Left ventricle myocardium superior (tissue), 1 donor: ENCODE measurements around the gene CST3. TPM values are rescaled to one million over a fixed set of nuclear protein-coding genes. Genes with fewer than 3 reads are reported as not detected.
A peak's percentile ranks its signal among the peaks of the same experiment; 100 is the strongest.
"Not testable (repeated sequence)": the region's sequence is repeated elsewhere in the genome, so short reads cannot be mapped to it uniquely, and the experiment has no call there.

Source experiments
- ATAC-seq: fragments of 200-7000 bp; cut with Tn5 transposase; one replicate; pipeline ENCODE4 v1.9.1; 2020; ENCODE audit warnings: mild to moderate bottlenecking, moderate library complexity
- DNase-seq: peaks from one replicate; pipeline ENCODE4 v3.0.0-alpha.2; 2020
- intact Hi-C: fragments of 100-400 bp; cut with micrococcal nuclease; formaldehyde crosslinking; loops from one replicate; pipeline ENCODE4 v1.11.0; 2022
- total RNA-seq: library from RNA; stranded (reverse); fragmentation: NEBNext Ultra II Directional; extraction: Animal tissue kit (Norgen Biotek cat#: 25700); gene quantifications from one replicate; pipeline ENCODE4 v1.2.1, GENCODE V29; 2021
- donor health status: DM: no; HTN: yes; CAD: no; lungs with severe emphysema.

Gene CST3
- total RNA-seq, 1 donor from 2014 or later: 887 TPM

GRCh38 chr20:23631981-23632710 is 5.6 kb downstream of the CST3 start:
- DNase-seq: peak; percentile 53
- intact Hi-C loops: no loop called here
- ATAC-seq: no peak

GRCh38 chr20:23631226-23631822 is 6.4 kb downstream of the CST3 start:
- intact Hi-C loops: no loop called here
- DNase-seq (no peak), ATAC-seq (no peak)

DNA sequence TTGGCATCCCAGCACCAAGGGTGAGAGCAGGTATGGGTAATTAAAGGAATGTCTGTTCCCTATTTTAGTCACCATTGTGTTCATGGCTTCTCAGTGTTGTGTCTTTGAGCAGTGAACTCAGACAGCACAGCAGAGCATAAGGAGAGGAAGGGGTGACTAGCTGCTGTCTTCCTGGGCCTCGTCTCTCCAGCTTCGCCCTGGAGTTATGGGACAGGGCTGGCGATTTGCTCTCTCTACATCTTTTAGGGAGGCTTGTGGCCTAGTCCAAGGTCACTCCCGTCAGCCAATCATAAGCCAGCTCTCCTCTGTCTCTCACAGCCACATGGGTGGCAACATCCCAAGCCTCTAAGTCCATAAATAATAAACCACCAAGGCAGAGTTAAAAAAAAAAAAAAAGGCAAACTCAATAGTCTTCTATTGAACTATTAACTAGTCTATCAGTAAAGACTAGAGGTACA is 7.3 kb downstream of the CST3 start:
- DNase-seq (no peak), ATAC-seq (no peak)
- intact Hi-C loops: no loop called here

DNA sequence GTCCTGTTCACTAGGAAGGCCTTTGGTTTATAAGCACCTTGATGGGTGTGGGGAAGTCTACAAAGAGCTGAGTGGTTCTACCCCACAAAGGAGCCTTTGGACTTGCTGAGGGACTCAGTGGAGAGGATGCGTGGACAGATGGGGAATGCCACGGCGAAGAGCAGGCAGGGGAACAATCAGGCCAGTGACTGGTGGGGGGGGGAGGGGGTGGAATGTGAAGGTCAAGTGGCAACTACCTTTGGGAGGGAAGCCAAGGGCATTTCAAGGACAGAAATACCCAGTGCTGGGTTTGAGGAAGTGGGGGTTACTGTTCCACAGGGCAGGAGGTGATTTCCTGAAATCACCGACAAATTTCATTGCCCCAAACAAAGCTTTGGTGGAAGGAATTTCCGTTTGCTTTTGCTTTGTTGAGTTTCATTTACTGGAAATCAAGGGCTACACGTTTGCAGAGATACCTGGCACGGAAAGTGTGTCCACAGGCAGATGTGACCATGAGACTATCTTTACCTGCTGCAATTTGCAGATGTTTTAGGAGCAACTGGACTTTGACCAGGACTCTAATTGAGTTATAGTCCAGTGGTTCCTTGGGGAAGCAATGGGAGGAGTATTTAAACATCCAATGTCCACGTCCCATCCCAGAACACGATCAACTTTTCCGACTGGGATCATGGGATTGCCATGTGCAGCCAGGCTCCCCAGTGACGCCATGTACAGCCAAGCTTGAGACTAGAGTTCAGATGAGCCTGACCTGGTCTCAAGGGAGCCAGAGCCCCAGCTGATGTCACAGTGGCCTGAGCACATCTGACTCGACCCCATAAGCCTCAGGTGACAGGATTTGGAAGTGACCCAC is 8.0 kb downstream of the CST3 start:
- DNase-seq (no peak), ATAC-seq (no peak)
- intact Hi-C loops: no loop called here

GRCh38 chr20:23629017-23629541 is 8.7 kb downstream of the CST3 start:
- ATAC-seq: peak; percentile 42
- no peak for DNase-seq
- intact Hi-C loops: no loop called here

DNA sequence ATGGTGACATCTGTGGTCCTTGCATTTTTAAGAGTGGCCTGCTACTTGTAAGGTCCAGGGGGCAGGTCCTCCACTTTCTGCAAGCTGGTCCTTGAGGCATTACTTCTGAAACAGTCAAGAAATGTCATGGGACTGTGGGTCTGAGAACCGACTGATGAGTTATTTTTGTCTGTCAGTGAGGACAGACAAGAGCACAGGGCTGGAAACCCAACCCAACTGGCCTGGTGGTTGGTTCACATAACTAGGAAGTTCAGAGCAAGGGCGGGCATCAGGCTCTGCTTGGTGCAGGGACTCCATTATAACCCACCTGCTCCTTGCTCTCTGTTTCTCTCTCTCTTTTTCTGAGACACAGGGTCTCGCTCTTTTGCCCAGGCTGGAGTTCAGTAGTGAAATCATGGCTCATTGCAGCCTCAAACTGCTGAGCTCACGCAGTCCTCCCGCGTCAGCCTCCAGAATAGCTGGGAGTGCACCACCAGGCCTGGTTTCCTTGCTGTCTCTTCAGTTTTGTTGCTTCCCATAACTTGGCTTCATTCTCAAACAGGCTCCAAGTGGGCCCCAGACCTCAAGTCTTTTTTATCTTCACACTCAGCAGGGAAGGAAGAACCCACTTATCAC is 9.2 kb downstream of the CST3 start:
- ATAC-seq: no peak
- intact Hi-C loops: no loop called here
- DNase-seq: no peak

- DNase-seq: no peak
- intact Hi-C loops: no loop called here
- no peak for ATAC-seq
Observed at GRCh38 chr20:23627501-23627900, 10.3 kb downstream of the CST3 start.

DNA sequence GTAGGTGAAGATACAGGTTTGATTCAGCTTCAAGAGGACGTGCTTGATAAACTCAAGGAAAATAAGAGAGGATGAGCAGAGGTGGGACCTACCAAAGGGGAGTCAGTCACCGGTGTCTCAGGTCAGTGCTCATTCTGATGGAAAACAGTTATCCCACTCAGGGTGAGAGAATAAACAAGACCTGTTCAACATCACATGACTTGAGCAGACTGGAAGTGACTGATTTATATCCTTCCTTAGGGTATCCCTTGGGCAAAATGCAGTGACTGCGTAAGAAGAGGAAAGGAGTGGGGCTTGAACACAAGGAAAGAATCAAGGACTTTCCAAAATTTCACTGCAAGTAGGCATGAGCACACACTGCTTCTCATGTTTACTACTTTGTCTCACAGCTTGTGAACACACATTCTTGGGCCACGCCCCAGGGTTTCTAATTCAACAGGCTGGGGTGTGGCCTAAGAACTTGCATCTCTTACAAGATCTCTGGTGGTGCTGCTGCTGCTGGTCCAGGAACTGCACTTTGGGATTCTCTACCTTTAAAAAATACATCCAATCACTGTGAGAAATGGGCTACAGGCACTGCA is 11.6 kb downstream of the CST3 start:
- intact Hi-C loops: no loop called here

DNA sequence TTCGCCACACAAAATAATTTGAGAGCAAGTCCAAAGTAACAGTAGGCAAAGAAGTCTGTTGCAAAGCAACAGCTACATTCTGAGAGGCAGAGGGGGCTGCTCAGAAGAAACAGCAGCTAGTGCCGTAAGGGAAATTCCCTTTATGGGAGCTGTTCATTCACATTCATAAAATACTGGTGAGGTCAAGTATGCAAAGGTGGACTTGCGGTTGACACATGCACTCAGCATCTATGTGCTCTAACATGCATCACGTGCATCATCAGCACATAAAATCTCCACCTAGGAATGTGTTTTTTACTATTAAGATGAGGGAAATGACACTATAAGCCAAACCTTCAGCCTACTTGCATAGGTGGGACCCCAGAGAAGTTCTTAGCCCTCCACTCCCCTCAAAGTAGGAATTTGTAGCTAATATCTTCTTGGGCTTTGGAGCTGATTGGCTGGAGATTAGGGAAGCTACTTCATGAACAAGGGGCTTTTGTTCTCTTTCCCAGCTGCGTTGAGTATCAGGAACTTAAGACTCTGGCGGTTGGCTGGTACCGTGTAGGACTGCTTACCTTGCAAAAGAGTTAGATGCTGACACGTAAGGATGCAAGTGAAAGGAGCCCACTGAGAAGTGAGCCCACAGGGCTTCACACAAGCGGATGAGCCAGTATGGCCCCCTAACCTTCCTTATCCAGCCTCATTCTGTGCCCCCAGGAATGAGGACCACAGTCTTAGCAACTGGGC is 12.4 kb downstream of the CST3 start:
- DNase-seq (no peak), ATAC-seq (no peak)
- intact Hi-C loops: no loop called here

More for the DNA sequence above, 11.6 kb downstream of the CST3 start:
- no peak for DNase-seq
- no peak for ATAC-seq

- ATAC-seq: no peak
- DNase-seq: no peak
- intact Hi-C loops: no loop called here
Observed at GRCh38 chr20:23624324-23624691, 13.4 kb downstream of the CST3 start.

DNA sequence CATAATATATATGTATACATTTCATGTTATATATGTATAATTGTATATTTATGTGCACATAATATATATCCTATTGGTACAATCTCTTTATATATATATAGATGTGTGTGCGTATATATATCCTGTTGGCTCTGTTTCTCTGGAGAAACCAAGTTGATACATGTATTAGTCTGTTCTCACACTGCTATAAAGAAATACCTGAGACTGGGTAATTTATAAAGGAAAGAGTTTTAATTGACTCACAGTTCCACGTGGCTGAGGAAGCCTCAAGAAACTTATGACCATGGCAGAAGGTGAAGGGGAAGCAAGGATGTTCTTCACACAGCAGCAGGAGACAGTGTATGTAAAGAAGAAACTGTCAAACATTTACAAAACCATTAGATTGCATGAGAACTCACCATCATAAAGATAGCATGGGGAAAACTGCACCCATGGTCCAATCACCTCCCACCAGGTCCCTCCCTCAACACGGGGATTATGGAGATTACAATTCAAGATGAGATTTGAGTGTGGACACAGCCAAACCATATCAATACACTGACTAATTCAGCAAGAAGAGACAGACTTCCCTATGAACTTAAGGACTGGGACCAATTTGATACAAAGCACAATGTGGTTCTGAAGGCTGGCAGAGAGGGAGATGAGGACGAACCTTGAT is 14.0 kb downstream of the CST3 start:
- intact Hi-C loops: no loop called here
- ATAC-seq: no peak
- DNase-seq: no peak

DNA sequence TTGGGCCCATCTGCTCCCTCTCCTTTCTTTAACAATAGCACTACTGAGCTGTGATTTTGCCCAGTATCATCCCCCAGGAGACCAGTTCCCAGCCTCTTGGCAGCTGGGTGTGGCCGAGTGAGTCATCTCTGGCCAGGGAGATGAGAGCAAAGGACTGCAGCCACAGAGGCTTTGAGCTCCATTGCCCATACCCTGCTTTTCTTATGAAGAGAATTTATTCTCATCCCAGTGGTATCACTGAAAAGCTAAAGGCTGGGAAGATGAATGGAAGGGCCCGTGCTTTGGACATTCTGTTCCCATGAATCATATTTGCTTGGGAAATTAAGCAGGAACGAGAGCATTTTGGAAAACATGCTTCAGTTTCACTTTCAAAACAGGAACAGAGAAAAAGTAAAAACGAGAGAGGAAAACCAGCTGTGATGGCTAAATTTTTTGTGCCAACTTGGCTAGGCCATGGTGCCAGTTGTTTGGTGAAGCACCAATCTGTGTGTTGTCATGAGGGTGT is 14.9 kb downstream of the CST3 start:
- DNase-seq (peak; percentile 77), ATAC-seq (peak; percentile 97)
- intact Hi-C loops: no loop called here

DNA sequence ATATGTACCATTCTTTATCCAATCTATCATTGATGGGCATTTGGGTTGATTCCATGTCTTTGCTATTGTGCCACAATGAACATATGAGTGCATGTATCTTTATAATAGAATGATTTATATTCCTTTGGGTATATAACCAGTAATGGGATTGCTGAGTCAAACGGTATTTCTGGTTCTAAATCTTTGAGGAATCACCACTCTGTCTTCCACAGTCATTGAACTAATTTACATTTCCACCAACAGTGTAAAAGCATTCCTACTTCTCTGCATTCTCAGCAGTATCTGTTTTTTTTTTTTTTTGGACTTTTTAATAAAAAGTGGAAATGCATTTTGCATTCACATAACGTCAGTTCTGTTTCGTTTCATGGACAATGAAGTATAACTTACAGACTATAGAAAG is 15.4 kb downstream of the CST3 start:
- DNase-seq, intact Hi-C loops, ATAC-seq: not testable (repeated sequence)

DNA sequence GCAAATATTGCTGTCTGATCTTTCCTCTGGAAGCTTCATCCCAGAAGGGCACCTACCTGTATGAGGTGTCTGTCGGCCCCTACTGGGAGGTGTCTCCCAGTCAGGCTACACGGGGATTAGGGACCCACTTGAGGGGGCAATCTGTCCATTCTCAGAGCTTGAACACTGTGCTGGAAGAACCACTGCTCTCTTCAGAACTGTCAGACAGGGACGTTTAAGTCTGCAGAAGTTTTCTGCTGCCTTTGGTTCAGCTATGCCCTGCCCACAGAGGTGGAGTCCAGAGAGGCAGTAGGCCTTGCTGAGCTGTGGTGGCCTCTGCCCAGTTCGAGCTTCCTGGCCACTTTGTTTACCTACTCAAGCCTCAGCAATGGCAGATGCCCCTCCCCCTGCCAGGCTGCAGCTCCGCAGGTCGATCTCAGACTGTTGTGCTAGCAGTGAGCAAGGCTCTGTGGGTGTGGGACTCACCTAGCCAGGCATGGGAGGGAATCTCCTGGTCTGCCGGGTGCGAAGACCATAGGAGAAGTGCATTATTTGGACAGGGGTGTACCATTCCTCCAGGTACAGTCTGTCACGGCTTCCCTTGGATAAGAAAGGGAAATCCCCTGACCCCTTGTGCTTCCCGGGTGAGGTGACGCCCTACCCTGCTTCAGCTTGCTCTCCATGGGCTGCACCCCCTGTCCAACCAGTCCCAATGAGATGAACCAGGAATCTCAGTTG is 16.9 kb downstream of the CST3 start:
- ATAC-seq, intact Hi-C loops, DNase-seq: not testable (repeated sequence)

DNA sequence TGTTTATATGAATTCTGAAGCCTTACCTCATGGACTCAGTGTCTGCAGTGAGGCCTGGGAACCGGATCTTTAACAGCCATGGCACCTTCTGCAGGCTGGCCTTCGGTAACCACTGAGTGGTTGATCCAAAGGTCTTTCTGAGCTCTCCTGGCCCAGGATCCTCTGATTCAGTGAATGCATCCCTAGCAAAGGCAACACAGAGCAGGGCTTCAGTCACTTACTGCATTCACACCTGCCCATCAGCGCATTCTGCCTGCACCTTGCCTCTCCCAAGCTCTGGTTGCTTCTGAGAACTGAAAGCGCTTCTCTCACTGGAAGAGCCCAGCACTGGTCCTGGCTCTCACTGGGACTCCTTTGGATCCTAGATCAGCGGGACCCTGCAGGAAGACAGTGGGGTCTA is 23.6 kb downstream of the CST3 start:
- DNase-seq (no peak), ATAC-seq (no peak)
- intact Hi-C loops: no loop called here

DNA sequence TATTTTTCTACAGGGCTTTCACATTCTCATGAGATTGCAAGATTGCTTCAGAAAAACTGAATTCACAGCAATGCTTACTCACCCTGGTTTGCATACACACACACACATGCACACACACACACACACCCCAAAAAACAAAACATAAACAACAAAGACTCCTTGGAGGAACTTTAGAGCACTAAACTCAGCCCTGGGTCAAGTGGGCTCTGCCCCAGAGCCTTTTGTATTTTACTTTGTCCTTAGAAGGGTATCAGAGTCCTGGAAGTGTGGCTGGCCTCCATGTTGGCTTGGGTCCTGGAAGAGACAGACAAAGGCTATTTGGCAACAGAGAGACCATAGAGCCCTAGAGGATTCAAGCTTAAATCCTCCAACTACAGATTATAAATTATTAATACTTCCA is 24.1 kb downstream of the CST3 start:
- no peak for DNase-seq
- intact Hi-C loops: no loop called here
- peak; percentile 74 for ATAC-seq

GRCh38 chr20:23612396-23612795 is 25.4 kb downstream of the CST3 start:
- DNase-seq (no peak), ATAC-seq (no peak)
- intact Hi-C loops: no loop called here
